H1 (cell line): ENCODE measurements around the gene SLC36A2. TPM values are rescaled to one million over a fixed set of nuclear protein-coding genes. Genes with fewer than 3 reads are reported as not detected.
A peak's percentile ranks its signal among the peaks of the same experiment; 100 is the strongest.

Source experiments
- CTCF ChIA-PET: fragments of 300-600 bp; sonication (Branson Sonifier 250); formaldehyde crosslinking; loops from one replicate; lab custom pipeline; 2021; ENCODE audit not compliant: partially characterized antibody; lab: Charles Lee
- POLR2A ChIA-PET: fragments of 300-600 bp; sonication (Branson Sonifier 250); formaldehyde crosslinking; loops from one replicate; lab custom pipeline; 2021; ENCODE audit warnings: inconsistent platforms; ENCODE audit not compliant: partially characterized antibody; lab: Charles Lee
- DNase-seq, 2 experiments: peaks; one replicate each; pipeline versions ENCODE4 v3.0.0 to v3.0.0-alpha.2; 2010 to 2022; ENCODE audit warnings: low spot score in 2 of 2, low read depth in 1 of 2, mixed read lengths in 1 of 2
- FAIRE-seq: peaks from 2 replicates; lab custom pipeline; 2011; peaks lifted over from hg19 to GRCh38; lab: Jason Lieb, UNC
- H2AFZ ChIP-seq: 2 replicates; pipeline ENCODE4 v1.8.1; 2012; ENCODE audit warnings: low read length, inconsistent platforms
- H2AK5ac ChIP-seq: 2 replicates; pipeline ENCODE4 v1.6.1; 2013; ENCODE audit warnings: low read depth, low read length
- H2BK120ac ChIP-seq: replicated peaks from 2 replicates; pipeline ENCODE3; 2013; ENCODE audit warnings: low read depth, low read length, inconsistent platforms
- H2BK12ac ChIP-seq: 2 replicates; pipeline ENCODE4 v1.6.1; 2013; ENCODE audit warnings: low read depth, low read length
- H2BK15ac ChIP-seq: 2 replicates; pipeline ENCODE4 v1.6.1; 2013; ENCODE audit warnings: low read length
- H2BK20ac ChIP-seq: 2 replicates; pipeline ENCODE4 v1.6.1; 2013; ENCODE audit warnings: low read length
- H2BK5ac ChIP-seq: 2 replicates; pipeline ENCODE4 v1.6.1; 2013; ENCODE audit warnings: low read depth, low read length
- H3K14ac ChIP-seq: 2 replicates; pipeline ENCODE4 v1.6.1; 2013; ENCODE audit warnings: inconsistent platforms; ENCODE audit not compliant: insufficient read length
- H3K18ac ChIP-seq: 2 replicates; pipeline ENCODE4 v1.6.1; 2013; ENCODE audit warnings: low read length; ENCODE audit errors: extremely low read depth
- H3K23ac ChIP-seq: 2 replicates; pipeline ENCODE4 v1.6.1; 2013; ENCODE audit warnings: inconsistent platforms; ENCODE audit not compliant: insufficient read length
- H3K23me2 ChIP-seq: 2 replicates; pipeline ENCODE4 v1.6.1; 2013; ENCODE audit warnings: low read depth, low read length
- H3K27ac ChIP-seq: 2 replicates; pipeline ENCODE4 v1.6.1; 2011; ENCODE audit warnings: low read depth, low read length, inconsistent platforms
- H3K27me3 ChIP-seq, 4 experiments: replicated peaks in 1 of 4; 1 replicate in 1 of 4; 2 replicates in 3 of 4; pipeline versions ENCODE4 v1.6.1 to v1.8.1; 2011 to 2013; ENCODE audit warnings: low read length in 3 of 4, mild to moderate bottlenecking in 3 of 4, inconsistent platforms in 2 of 4, mixed read lengths in 2 of 4, moderate library complexity in 1 of 4; ENCODE audit not compliant: control insufficient read depth in 3 of 4, insufficient read depth in 3 of 4; ENCODE audit errors: extremely low read depth in 1 of 4
- H3K36me3 ChIP-seq, 4 experiments: 2 replicates each; pipeline versions ENCODE4 v1.6.1 to v1.8.1; 2011 to 2013; ENCODE audit warnings: mild to moderate bottlenecking in 4 of 4, low read length in 3 of 4, moderate library complexity in 2 of 4, control low read depth in 1 of 4, inconsistent platforms in 1 of 4; ENCODE audit not compliant: insufficient read depth in 4 of 4, control insufficient read depth in 2 of 4
- H3K4ac ChIP-seq: replicated peaks from 2 replicates; pipeline ENCODE3; 2013; ENCODE audit warnings: low read length, low read depth, mixed read lengths, inconsistent platforms; ENCODE audit not compliant: insufficient read length
- H3K4me1 ChIP-seq, 4 experiments: replicated peaks in 1 of 4; 1 replicate in 1 of 4; 2 replicates in 3 of 4; pipeline versions ENCODE4 v1.6.1 to v1.8.1; 2011 to 2013; ENCODE audit warnings: low read length in 3 of 4, inconsistent platforms in 2 of 4, mixed read lengths in 1 of 4; ENCODE audit not compliant: insufficient read depth in 4 of 4, control insufficient read depth in 3 of 4
- H3K4me2 ChIP-seq, 2 experiments: 2 replicates each; pipeline versions ENCODE4 v1.6.1 to v1.8.1; 2011 to 2013; ENCODE audit warnings: low read depth in 2 of 2, low read length in 2 of 2, control low read depth in 1 of 2, inconsistent platforms in 1 of 2, mild to moderate bottlenecking in 1 of 2; ENCODE audit not compliant: insufficient read depth in 1 of 2
- H3K4me3 ChIP-seq, 4 experiments: fragments of 200-600, 300-600 bp in 1 of 4; sonication (generic), shearing (Covaris generic), sonication (Bioruptor Twin) in 1 of 4; 2 replicates each; pipeline versions ENCODE4 v1.5.1 to v1.8.1; 2011 to 2016; ENCODE audit warnings: low read length in 4 of 4, low read depth in 3 of 4, control low read depth in 2 of 4, inconsistent platforms in 2 of 4, mild to moderate bottlenecking in 2 of 4, mixed read lengths in 1 of 4, moderate library complexity in 1 of 4; ENCODE audit not compliant: insufficient read depth in 2 of 4; ENCODE audit errors: extremely low read depth in 1 of 4
- H3K56ac ChIP-seq: replicated peaks from 2 replicates; pipeline ENCODE3; 2013; ENCODE audit warnings: low read depth, mild to moderate bottlenecking, mixed read lengths, low read length, inconsistent platforms; ENCODE audit not compliant: insufficient read length
- H3K79me1 ChIP-seq: 2 replicates; pipeline ENCODE4 v1.6.1; 2013; ENCODE audit warnings: low read depth, low read length, control low read depth
- H3K79me2 ChIP-seq, 2 experiments: 2 replicates each; pipeline versions ENCODE4 v1.6.1 to v1.8.1; 2012 to 2013; ENCODE audit warnings: low read length in 2 of 2, mild to moderate bottlenecking in 2 of 2, inconsistent platforms in 1 of 2; ENCODE audit not compliant: insufficient read depth in 2 of 2, control insufficient read depth in 1 of 2
- H3K9ac ChIP-seq, 4 experiments: replicated peaks in 1 of 4; 1 replicate in 1 of 4; 2 replicates in 3 of 4; pipeline versions ENCODE4 v1.6.1 to v1.8.1; 2011 to 2013; ENCODE audit warnings: low read depth in 3 of 4, low read length in 3 of 4, control low read depth in 2 of 4, mild to moderate bottlenecking in 2 of 4, moderate library complexity in 2 of 4, inconsistent platforms in 1 of 4; ENCODE audit errors: extremely low read depth in 1 of 4
- H3K9me3 ChIP-seq, 2 experiments: 2 replicates each; pipeline versions ENCODE4 v1.6.1 to v1.8.1; 2012 to 2013; ENCODE audit warnings: mild to moderate bottlenecking in 2 of 2, moderate library complexity in 2 of 2, control low read depth in 1 of 2, inconsistent platforms in 1 of 2, low read depth in 1 of 2, low read length in 1 of 2, mixed read lengths in 1 of 2; ENCODE audit not compliant: insufficient read depth in 2 of 2
- H4K20me1 ChIP-seq, 2 experiments: replicated peaks in 1 of 2; 2 replicates each; pipeline versions ENCODE3 to v1.8.1; 2011 to 2013; ENCODE audit warnings: inconsistent platforms in 2 of 2, low read length in 2 of 2, mild to moderate bottlenecking in 1 of 2; ENCODE audit not compliant: insufficient read depth in 2 of 2, control insufficient read depth in 1 of 2
- H4K5ac ChIP-seq: 2 replicates; pipeline ENCODE4 v1.6.1; 2013; ENCODE audit warnings: low read length, low read depth, mixed read lengths, inconsistent platforms; ENCODE audit not compliant: insufficient read length
- H4K8ac ChIP-seq: 2 replicates; pipeline ENCODE4 v1.8.0; 2013; ENCODE audit warnings: mild to moderate bottlenecking, moderate library complexity, low read length, inconsistent platforms; ENCODE audit not compliant: insufficient read depth; ENCODE audit errors: extremely low read depth
- H4K91ac ChIP-seq: replicated peaks from 2 replicates; pipeline ENCODE3; 2013; ENCODE audit warnings: low read length, mixed read lengths, inconsistent platforms; ENCODE audit not compliant: insufficient read length
- CBX5 ChIP-seq: fragments of 300-800, 300-1000 bp; sonication (generic); IDR thresholded peaks from 2 replicates; pipeline ENCODE4 v1.7.1; 2016; ENCODE audit warnings: antibody characterized with exemption, low read length, low read depth
- CTCF ChIP-seq, 3 experiments: IDR thresholded peaks; 1 replicate in 2 of 3; 2 replicates in 1 of 3; pipeline versions ENCODE4 v1.5.1 to v1.6.1; 2011; ENCODE audit warnings: low read length in 3 of 3, mild to moderate bottlenecking in 3 of 3, inconsistent platforms in 2 of 3, low read depth in 1 of 3, moderate library complexity in 1 of 3; ENCODE audit not compliant: insufficient read depth in 1 of 3; ENCODE audit errors: control extremely low read depth in 1 of 3
- KDM5A ChIP-seq: fragments of 200-600 bp; IDR thresholded peaks from 2 replicates; pipeline ENCODE4 v1.7.1; 2012; ENCODE audit warnings: mild to moderate bottlenecking, low read length, inconsistent platforms, mixed read lengths
- NRF1 ChIP-seq: IDR thresholded peaks from 2 replicates; pipeline ENCODE4 v1.6.1; 2011; ENCODE audit warnings: mild to moderate bottlenecking, low read depth, low read length, improper control_type of control experiment
- RAD21 ChIP-seq, 2 experiments: IDR thresholded peaks in 1 of 2; conservative IDR thresholded peaks in 1 of 2; 2 replicates each; pipeline ENCODE4 v1.6.1; 2011; ENCODE audit warnings: low read depth in 2 of 2, low read length in 2 of 2, improper control_type of control experiment in 1 of 2, inconsistent platforms in 1 of 2, mild to moderate bottlenecking in 1 of 2, moderate library complexity in 1 of 2
- WGBS, 2 experiments: shearing (Covaris generic) in 1 of 2; methylation state at CpG; one replicate each; pipeline versions ENCODE4 v1.1.6 to v1.1.7; 2013 to 2015; ENCODE audit warnings: low lambda C conversion rate in 2 of 2, mixed read lengths in 2 of 2, inconsistent platforms in 1 of 2, low coverage in 1 of 2, missing lambda C conversion rate in 1 of 2; ENCODE audit not compliant: insufficient replicate concordance in 2 of 2, insufficient coverage in 1 of 2, insufficient read length in 1 of 2; ENCODE audit errors: extremely low coverage in 1 of 2, missing lambda C conversion rate in 1 of 2; 5-methylcytosine and 5-hydroxymethylcytosine counted together
- polyA plus RNA-seq, 7 experiments: library from polyadenylated mRNA; depleted of rRNA in 3 of 7; stranded (reverse) in 5 of 7; unstranded in 2 of 7; fragments of >200 nt in 5 of 7; fragments of 200-250 nt in 2 of 7; gene quantifications; 1 replicate in 5 of 7; 2 replicates in 1 of 7; 4 replicates in 1 of 7; pipeline versions ENCODE4 v1.2.1 to v1.2.3, GENCODE V29; 2011 to 2013; ENCODE audit warnings: missing spikeins in 2 of 7, mixed read lengths in 2 of 7
- total RNA-seq: library from RNA; stranded (reverse); fragmentation: NEBNext Ultra II Directional; extraction: Animal tissue kit (Norgen Biotek cat#: 25700); gene quantifications from 2 replicates; pipeline ENCODE4 v1.2.1, GENCODE V29; 2021

SLC36A2 gene
- total and polyA plus RNA-seq, 2 of the 8 experiments (the other 6 are each of a cell fraction or from before 2014, with no cell fraction given) = 0.30 TPM; not detected in 1

GRCh38 chr5:151288180-151288579 lies 59.2 kb downstream of the SLC36A2 start:
- no peaks in the 10 kb centered on the region for H4K20me1 ChIP-seq
- no peak for FAIRE-seq

More at GRCh38 chr5:151288180-151288579, 59.2 kb downstream of the SLC36A2 start:
- Histone ChIP-seq H3K14ac (no peak overlapping the region), H3K36me3 (no peaks in the 10 kb centered on the region), H4K8ac (no peak overlapping the region), H3K4me1 (peaks cover 0 to 6% (median 3%) of the 10 kb centered on the region in 4 experiments; a peak in 2 of 7 replicates), H3K18ac (no peak overlapping the region), H2AK5ac (no peak overlapping the region), H4K5ac (no peak overlapping the region), H2AFZ (peak overlapping the region; percentile 3; the same call in 1 of the 2 replicates), H3K79me1 (no peaks in the 10 kb centered on the region), H3K23me2 (no peaks in the 10 kb centered on the region), H2BK20ac (no peak overlapping the region; the same call in 1 of the 2 replicates), H3K4me2 (0 out of 4 replicates have a peak overlapping the region, but pooled peaks of 1 of the 2 experiments have one; percentile 2), H2BK15ac (no peak overlapping the region), H3K27me3 (no peaks in the 10 kb centered on the region), H4K91ac (no peak overlapping the region), H2BK12ac (no peak overlapping the region), H3K79me2 (no peaks in the 10 kb centered on the region), H3K4ac (no peak overlapping the region), H2BK120ac (no peak overlapping the region), H3K56ac (no peak overlapping the region), H3K9ac (no peak overlapping the region), H3K27ac (no peak overlapping the region), H3K4me3 (no peak overlapping the region), H2BK5ac (no peak overlapping the region), H3K23ac (no peak overlapping the region), H3K9me3 (no peaks in the 10 kb centered on the region)
- DNase-seq = no peak
- WGBS, 2 experiments = 38% methylated on average over 2 of the region's 2 CpGs; no CpG with 5 or more reads in 1 of the 2 experiments
- ChIA-PET CTCF (interaction anchor here (0.7 to 2.1 kb wide), 9 partner anchors 9 to 233 kb away, joined by 3 to 12 read pairs (median 5); no protein-coding TSS in a partner anchor), POLR2A (interaction anchor here (1.4 kb wide), 1 partner anchor 22 kb away, joined by 3 read pairs; no protein-coding TSS in a partner anchor)
- TF ChIP-seq CBX5 = no peak
- peak in 2 of 3 experiments; percentile 8 to 32; a peak in 2 of 4 replicates for TF ChIP-seq CTCF (IDR thresholded peaks at IDR 0.05; ENCODE audit: control extremely low read depth in 1 of 3, insufficient read depth in 1 of 3, low read depth in 1 of 3, low read length in 3 of 3)
- TF ChIP-seq KDM5A = no peak
- TF ChIP-seq RAD21 (IDR thresholded peaks at IDR 0.05 in 1 of 2, conservative IDR thresholded peaks at IDR 0.05 in 1 of 2; ENCODE audit: low read depth in 2 of 2, low read length in 2 of 2) = peak in 1 of 2 experiments; percentile 14; a peak in 1 of 4 replicates
- TF ChIP-seq NRF1 = no peak
